TTC549 (cell line): ENCODE data around the gene MAPK8.

ENCODE experiments used
- FAIRE-seq: peaks from 2 replicates; lab custom pipeline; 2012; peaks lifted over from hg19 to GRCh38; lab: Jason Lieb, UNC

Gene MAPK8

GRCh38 chr10:48389272-48389671, 82.8 kb downstream of the MAPK8 start:
- FAIRE-seq: no peak

DNA sequence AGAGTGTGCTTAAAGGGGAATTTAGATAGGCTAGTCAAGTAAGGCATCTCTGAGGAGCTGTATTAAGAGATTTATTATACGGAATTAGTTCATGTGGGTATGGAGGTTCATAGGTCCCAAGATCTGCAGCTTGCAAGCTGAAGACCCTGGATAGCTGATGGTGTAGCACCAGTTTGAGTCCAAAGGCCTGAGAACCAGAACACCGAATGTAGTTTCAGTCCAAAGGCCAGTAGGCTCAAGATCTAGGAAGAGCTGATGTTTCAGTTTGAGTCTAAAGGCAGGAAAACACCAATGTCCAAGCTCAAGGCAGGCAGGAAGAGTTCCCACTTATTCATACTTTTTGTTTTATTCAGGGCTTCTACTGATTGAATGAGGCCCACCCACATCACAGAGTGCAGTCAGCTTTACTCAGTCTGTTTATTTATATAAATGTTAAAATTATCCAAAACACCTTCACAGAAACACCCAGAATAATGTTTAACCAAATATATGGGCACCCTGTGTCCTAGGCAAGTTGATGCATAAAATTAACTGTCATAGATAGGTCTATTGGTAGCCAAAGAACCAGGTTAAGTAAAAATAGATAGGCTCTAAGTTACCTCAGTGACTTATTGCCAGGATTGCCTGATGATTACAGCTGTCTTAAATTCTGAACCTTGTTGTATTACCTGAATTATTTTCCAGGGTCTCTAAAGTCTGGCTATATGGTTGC, 83.5 kb downstream of the MAPK8 start:
- FAIRE-seq: no peak

DNA sequence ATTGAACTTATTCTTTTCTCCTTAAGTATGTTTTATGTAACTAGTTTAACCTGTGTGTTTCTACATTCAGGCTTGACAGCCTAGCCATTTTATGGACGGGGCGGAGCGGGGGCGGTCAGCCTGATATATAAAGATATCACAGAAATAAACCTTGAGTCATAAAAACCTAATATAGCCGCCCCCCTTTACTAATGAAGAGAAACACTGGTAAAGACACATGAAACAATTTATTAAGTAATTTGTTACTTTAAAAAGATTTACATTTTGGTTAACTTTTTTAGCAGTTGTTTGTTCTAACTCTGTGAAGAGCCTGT, 84.0 kb downstream of the MAPK8 start:
- FAIRE-seq: no peak

DNA sequence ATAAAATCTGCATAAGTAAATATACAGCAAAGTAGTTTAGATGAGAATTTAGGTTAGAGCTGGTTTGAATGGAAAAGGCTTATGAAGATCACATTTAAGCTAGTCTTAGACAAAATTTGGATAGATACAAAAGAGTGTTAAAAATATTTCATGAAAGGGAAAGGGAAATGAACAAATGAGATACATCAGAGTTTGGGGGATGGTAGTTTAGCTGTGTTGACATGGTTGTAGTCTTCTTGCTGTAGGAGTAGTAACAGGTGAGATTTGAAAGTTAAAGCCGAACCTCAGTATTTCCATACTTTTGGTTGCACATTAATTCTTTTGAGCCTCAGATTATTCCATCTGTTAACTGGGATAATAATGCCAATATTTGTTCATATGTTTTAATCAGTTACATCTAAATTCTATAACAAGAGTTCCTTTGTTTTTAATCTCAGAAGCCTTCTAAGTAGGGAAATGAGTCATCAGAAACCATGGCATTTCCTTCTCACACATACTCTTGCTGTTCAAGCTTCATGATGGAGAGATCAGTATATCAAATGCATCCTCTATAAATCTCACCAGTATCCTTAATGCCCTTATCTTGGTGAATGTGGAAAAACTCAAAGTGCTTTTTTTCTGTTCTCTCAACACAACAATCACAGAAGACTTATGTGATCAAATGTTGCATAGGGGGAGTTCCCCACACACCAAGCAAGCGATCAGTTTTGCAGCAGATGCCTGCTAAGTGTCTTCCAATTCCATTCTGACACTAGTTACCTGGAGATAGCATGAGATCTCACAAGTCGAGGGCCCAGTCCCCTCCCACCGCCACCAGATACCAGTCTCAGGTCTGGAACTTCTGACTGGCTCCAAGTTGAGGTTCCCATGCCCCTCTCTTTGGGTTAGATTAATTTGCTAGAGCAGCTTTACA, 84.7 kb downstream of the MAPK8 start:
- FAIRE-seq: no peak

GRCh38 chr10:48391994-48392393, 85.5 kb downstream of the MAPK8 start:
- no peak for FAIRE-seq

GRCh38 chr10:48398261-48398660, 91.8 kb downstream of the MAPK8 start:
- FAIRE-seq: no peak

- no peak for FAIRE-seq
Measured at GRCh38 chr10:48399056-48399541, 92.6 kb downstream of the MAPK8 start.

- no peak for FAIRE-seq
Measured at GRCh38 chr10:48399551-48399950, 93.1 kb downstream of the MAPK8 start.

DNA sequence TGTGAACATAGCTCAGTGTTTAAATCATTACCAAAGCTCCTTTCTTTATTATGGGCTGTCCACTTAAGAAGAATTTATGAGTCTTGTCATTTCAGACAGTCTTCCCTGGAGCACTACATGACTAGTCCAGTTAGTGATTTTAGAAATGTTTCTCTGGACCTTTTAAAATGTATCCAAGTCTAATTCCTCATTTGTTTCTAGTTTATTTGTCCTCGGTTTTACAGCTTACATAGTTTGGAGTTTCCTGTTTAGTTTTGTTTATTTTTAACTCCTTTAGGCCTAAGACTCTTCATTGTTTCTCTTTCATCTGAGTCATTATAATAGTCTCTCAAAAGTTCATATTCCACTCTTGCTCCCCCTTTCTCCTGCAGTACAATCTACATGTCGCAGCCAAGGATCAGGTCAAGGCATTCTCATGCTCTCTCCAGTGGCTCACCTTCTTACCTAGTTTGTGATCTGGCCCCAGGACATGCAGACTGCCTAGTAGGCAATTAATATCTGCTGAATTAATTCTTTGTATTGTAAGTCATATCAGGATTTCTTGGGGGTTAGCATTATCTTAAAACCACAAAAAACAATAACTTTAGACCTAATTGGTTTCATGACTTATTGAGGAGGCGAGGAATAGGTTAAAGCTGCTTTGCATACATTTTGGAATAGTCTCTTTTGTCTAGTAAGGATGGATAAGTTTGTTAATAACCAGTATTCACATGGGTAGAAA, 93.8 kb downstream of the MAPK8 start:
- no peak for FAIRE-seq

DNA sequence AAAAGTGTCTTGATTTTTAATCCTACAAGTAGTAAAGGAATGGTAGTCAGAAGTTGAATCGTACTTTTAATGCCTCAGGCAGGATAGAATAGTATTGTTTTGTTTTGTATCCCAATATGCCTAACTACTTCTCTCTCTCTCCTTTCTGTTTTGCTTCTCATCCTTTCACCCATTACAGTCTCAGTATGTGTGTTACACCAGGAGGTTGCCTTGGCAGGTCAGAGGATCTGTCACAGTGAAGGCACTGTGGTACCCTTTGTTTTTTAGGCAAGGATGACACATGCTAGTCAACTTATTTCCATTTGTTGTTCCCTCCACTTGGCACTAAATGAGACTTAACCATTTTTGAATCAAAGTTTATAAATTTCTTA, 94.4 kb downstream of the MAPK8 start:
- no peak for FAIRE-seq

DNA sequence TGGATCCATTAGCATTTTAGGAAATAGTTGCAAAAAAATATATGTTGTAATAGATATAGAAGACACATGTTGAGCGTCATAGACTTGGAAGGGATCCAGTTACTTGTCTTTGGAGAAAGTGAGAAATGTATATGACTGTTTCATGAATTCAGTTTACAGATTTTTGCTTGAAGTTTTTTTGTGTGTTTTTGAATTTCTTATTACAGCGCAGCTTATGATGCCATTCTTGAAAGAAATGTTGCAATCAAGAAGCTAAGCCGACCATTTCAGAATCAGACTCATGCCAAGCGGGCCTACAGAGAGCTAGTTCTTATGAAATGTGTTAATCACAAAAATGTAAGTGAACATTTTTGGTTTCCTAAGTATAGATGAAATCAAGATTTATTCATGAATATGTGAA, 98.2 kb downstream of the MAPK8 start:
- no peak for FAIRE-seq

DNA sequence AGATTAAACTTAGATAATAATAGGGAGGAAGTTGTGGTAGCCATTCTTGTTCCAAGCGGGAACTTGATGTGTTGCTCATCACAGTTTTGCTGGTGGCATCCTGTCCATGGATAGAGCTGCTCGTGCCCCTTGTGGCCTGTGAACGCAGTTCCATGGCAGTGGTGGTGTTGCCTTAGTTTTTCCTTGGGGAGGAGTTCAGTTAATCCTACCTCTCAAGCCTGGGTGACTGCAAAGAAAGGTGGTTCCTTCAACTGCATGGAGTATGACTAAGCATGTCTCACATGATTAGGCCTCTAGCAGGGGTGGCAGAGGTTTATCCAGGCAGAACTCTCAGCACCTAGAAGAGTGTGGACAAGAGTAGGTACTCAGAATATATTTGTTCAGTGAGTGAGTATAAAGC, 99.7 kb downstream of the MAPK8 start:
- FAIRE-seq: no peak

- no peak for FAIRE-seq
Measured at GRCh38 chr10:48406658-48407057, 100.2 kb downstream of the MAPK8 start.

- FAIRE-seq: no peak
Measured at GRCh38 chr10:48410503-48410902, 104.0 kb downstream of the MAPK8 start.

- FAIRE-seq: no peak
Measured at GRCh38 chr10:48411510-48411909, 105.0 kb downstream of the MAPK8 start.

GRCh38 chr10:48412081-48412480, 105.6 kb downstream of the MAPK8 start:
- FAIRE-seq: no peak

DNA sequence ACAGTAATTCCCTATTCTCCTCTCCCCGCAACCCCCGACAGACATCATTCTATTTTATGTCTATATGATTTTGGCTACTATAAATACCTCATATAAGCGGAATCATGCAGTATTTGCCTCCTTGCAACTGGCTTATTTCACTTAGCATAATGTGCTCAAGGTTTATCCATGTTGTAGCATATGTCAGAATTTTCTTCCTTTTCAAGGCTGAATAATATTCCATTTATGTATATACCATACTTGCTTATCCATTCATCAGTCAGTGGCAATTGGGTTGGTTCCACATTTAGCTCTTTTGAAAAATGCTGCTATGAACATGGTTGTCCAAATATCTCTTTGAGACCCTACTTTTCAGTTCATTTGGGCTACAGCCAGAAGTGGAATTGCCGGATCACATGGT, 106.5 kb downstream of the MAPK8 start:
- FAIRE-seq: no peak

DNA sequence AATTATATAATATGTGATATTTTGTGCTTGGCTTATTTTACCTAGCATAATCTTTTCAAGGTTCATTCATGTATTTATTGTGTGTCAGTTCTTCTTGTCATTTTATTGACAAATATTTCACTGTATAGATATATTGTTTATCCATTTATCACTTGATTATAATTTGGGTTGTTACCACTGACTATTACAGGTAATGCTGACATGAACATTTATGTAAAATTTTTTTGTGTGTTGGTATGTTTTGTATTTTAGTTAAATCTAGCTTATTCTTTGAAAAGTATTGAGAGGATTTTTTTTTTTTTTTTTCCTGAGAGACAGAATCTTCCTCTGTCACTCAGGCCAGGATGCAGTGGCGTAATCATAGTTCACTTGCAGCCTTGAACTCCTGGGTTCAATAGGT, 107.7 kb downstream of the MAPK8 start:
- no peak for FAIRE-seq

- FAIRE-seq: no peak
Measured at GRCh38 chr10:48414778-48415177, 108.3 kb downstream of the MAPK8 start.

- no peak for FAIRE-seq
Measured at GRCh38 chr10:48416584-48417232, 110.2 kb downstream of the MAPK8 start.

GRCh38 chr10:48417374-48417773, 110.9 kb downstream of the MAPK8 start:
- no peak for FAIRE-seq

DNA sequence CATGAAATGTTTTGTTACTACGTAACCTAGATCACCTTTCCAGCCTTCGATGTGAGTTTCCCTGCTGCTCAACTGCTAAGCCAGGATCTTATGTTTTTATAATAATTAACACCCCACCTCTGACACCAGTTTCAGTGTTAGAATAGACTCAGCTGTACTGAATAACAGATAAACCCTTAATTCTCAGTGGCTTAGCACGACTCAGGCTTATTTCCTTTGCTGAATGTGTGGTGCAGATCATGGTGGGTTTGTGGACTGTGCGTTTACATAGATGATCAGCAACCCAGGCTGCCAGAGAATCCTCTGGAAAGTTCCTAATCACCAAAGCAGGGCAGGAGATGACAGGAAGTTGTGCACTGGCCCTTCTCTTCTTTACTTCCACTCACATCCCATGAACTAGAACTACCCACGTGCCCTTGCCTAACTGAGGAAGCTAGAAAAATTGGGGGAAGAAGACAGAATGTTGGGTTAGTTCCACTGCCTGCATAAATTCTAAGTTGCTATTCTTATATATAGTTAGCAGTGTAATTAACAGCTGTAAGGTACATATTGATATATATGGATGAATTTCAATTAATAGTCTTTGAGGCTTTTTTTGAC, 111.8 kb downstream of the MAPK8 start:
- no peak for FAIRE-seq
